Adrenal gland (tissue), 5 donors: ENCODE data around the gene PPIC.

Experiments used
- POLR2A ChIP-seq, 2 donors: fragments of 450-650 bp; IDR thresholded peaks; one replicate each; pipeline ENCODE4 v1.6.1; 2017; ENCODE audit warnings: antibody characterized with exemption in 2 of 2, mild to moderate bottlenecking in 2 of 2, moderate library complexity in 1 of 2
- TF ChIP-seq, protein P1 (sequence below), 6 experiments: fragments of 450-650 bp in 4 of 6; fragments of 200-600 bp in 2 of 6; sonication (generic) in 1 of 6; IDR thresholded peaks; 1 replicate in 5 of 6; 2 replicates in 1 of 6; pipeline versions ENCODE4 v1.5.1 to v1.8.0; 2016 to 2021; ENCODE audit warnings: antibody characterized with exemption in 6 of 6, mild to moderate bottlenecking in 2 of 6, moderate library complexity in 1 of 6
- donor health status: DM: no; HTN: no; CAD: no.

DNA sequence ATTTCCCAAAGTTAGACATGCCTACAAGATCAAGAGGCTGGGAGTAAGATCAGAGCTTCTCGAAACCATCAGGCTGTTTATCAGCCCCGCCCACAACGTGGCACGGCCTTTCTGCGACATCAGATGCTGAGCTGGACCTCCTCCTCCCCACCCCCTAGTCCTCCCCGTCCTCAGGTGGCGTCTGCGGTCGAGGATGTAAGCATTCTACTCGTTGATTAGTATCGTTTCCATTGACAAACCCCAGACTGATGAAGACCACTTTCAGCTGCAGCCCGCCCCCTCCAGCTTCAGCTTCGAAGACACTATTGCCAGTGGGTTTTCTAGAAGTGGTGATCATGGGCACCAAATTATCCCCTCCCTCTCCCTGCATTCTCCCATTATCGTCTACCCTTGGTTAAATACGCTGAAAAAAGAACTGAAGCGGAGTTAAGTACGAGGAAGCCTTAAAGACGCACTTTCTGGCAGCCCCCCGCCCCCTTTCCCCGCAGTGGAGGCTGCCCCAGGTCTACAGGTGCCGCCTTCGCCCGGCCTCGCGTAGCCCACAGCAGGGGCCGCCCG, 1.1 kb downstream of the PPIC start:
- TF ChIP-seq, protein P1, sequence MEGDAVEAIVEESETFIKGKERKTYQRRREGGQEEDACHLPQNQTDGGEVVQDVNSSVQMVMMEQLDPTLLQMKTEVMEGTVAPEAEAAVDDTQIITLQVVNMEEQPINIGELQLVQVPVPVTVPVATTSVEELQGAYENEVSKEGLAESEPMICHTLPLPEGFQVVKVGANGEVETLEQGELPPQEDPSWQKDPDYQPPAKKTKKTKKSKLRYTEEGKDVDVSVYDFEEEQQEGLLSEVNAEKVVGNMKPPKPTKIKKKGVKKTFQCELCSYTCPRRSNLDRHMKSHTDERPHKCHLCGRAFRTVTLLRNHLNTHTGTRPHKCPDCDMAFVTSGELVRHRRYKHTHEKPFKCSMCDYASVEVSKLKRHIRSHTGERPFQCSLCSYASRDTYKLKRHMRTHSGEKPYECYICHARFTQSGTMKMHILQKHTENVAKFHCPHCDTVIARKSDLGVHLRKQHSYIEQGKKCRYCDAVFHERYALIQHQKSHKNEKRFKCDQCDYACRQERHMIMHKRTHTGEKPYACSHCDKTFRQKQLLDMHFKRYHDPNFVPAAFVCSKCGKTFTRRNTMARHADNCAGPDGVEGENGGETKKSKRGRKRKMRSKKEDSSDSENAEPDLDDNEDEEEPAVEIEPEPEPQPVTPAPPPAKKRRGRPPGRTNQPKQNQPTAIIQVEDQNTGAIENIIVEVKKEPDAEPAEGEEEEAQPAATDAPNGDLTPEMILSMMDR (IDR thresholded peaks at IDR 0.05), result no peak
- TF ChIP-seq POLR2A (IDR thresholded peaks at IDR 0.05), result no peak
